SW480 (cell line): ENCODE measurements around the gene LRTM2.

Experiments
- DNase-seq: peaks from one replicate; pipeline ENCODE4 v3.0.0-alpha.2; 2016; ENCODE audit warnings: low spot score

LRTM2 gene

DNA sequence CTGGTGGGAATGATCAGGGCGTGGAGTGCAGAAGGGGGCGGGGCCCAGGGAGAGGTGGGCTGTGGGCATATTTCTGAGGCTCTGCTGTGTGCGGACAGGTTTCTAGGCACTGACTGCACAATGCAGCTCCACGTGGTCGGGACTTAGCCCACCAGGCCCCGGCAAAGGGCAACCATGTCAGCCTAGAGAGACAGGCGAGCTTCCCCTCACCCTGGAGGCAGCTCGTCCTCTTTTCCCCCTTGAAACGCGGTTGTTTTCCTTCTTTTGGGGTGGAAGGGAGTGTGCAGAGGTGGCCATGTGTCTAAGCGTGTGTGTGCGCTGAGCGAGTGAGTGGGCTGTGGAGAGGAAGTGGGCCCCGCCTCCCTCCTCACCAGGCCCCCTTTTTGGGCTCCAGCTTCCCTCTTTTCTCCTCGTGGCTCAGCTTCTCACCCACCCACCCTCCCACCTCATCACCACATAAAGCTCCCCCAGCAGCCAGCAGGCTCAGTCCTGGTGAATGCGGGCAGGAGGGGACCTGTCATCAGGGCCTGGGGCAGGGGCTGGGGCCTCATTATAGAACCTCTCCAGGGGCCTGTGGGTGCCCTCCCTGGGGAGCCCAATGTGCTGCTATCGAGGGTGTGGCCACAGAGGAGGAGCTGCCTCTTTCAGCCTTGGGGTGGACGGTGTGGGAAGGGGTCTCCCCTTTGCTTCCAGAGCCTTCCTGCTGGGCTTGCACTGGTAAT is 22.0 kb downstream of the LRTM2 start:
- no peak for DNase-seq

- no peak for DNase-seq
Observed at GRCh38 chr12:1842905-1843640, 22.7 kb downstream of the LRTM2 start.

DNA sequence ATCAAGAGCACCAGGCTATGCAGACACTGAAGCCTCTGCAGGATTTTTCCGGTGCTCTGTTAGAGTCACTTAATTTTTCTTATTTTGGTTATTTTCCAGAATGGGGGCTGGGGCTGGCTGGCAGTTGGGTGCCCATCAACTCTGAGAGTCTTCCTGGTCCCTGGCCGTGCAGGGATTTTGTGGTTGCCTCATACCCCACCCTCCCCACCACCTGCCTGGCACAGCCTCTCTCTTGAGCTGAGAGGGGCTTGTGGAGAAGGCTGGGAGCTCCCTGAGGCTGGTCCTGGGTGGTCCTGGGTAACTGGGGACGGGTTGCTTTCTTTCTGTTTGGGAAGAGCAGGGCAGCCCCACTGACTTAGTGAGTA is 23.3 kb downstream of the LRTM2 start:
- DNase-seq = no peak

- no peak for DNase-seq
Observed at GRCh38 chr12:1844223-1844622, 23.9 kb downstream of the LRTM2 start.

- no peak for DNase-seq
Observed at GRCh38 chr12:1844661-1845409, 24.5 kb downstream of the LRTM2 start.

DNA sequence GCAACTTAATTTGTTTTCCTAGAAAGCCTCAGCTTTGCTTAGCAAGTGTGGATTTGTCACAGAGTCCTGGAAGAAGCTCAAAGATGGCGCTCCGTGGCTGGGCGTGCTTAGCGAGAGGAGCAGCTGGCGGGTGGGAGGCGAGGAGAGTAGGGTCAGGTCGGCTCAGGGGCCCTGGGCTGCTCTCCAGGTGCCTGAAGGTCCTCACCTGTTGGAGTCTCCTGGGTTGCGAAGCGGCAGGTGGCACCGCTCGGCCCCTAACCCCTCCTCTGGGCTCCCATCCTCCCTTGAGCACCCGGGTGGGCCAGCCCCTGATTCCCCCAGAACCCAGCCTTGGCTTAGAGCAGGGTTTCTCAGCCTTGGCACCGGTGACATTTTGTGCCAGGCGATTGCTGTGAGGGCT is 25.1 kb downstream of the LRTM2 start:
- no peak for DNase-seq

DNA sequence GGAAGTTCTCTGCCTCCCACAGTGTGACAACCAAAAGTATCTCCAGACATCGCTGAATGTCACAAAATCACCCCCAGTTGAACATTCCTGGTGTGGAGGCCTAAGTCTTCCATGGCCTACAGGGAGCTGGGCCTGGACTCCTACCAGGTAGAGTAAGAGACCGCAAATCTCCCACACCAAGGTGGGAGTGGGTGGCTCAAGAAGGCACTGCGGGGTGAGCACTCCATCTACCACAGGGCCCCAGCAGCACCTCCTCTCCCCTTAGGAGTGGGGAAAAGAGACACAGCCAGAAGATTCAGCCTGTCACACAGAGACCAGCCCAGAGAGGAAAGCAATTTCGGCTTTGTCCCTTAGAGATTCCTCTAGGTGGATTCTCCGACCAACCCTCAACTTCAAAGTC is 25.5 kb downstream of the LRTM2 start:
- DNase-seq = no peak

DNA sequence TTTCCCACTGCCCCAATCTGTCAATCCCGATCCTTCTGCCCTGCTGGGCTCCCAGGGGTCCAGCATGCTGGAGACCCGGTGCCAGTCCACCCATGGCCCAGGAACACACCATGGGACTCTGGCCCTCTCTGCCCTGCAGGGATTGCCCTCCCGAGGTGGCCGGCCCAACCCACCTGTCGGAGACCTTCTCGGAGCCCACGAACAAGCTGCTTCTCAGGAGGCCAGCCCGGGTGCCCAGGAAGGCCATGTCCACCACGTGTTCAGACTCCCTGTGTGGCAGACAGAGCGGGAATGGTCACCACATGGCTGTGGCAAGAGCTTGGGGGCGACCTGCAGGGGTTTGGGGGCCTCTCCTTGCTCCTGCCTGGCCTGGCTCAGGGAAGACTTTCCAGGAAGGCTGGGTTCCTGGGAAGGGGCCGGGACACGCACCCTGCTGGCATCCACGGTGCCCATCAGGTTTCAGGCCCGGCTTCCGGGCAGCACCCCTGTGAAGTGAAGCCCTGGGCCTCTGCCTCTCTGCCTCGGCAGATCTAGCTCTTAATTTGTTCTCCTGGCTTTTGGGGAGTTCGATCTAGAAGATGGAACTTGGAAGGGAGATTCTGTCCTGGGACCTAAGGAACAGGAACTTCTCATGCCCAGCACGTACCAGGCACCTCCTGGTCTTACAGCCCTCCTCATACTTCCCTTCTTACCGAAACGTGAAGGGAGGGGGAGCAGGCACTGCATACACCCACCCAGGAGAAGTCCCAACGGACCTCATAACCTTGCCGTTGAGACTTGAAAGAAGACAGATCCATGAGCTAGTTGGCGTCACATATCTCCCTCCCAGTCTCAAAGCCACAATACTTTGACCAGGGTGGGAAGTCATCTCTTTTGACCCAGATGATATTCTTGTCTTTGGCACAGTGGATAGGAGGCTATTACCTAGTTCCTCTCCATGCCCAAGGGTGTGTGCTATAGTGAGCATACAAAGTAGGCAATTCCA is 26.3 kb downstream of the LRTM2 start:
- DNase-seq = no peak

DNA sequence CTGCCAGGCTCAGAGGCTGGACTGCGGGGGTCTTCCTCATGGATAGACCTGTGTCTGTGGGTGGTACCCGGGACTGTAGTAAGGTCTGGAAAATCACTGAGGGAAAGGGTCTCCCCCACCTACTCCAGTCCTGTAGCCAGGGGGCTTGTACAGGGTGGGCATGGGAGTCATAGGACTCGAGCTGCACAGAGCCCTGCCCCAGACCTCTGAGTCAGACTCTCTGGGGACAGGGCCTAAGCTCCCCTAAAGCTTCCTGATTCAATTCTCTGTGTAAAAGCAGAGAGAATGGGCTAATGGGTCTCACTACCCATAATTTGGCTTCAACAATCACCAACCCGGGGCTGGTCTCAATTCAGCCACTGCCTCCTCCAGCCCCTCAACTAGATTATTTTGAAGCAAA is 27.0 kb downstream of the LRTM2 start:
- DNase-seq = no peak

- no peak for DNase-seq
Observed at GRCh38 chr12:1848146-1848545, 27.8 kb downstream of the LRTM2 start.

DNA sequence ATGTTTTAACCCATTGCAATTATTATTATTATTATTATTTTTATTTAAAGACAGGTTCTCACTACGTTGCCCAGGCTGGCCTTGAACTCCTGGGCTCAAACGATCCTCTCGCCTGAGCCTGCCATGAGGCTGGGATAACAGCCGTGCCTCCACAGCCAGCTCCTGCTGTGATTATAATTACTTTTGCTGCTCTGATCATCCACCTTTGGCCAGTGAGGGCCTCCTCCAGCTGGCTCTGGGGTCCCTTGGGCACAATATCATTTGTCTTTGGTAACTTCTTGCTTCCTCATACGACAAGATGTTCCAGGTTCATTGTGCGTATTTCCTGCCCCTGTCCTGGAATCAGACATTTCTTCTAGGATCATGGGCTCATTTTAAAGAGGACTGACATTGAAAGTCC is 28.4 kb downstream of the LRTM2 start:
- DNase-seq = no peak

DNA sequence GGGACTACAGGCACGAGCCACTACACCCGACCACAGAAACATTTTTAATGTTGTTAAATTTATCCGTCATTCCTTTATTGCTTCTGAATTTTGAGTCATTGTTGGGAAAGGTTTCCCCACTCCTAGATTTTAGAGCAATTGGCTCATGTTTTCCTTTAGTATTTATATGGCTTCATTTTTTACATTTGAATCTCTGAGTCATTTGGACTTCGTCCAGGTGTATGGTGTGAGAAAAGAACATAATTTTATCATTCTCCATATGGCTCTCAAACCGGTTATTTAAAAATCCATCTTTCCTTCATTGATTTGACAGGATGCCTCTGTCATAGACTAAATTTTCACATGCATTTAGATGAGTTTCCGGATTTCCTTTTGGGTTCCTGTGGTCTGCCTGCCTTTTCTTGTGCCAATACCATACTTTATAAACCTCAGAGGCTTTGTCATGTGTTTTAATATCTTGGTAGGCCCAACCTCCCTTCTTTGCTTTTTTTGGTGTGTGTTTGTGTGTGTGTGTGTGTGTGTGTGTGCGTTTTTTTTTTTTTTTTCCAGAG is 30.9 kb downstream of the LRTM2 start:
- DNase-seq = no peak

- no peak for DNase-seq
Observed at GRCh38 chr12:1852076-1852475, 31.7 kb downstream of the LRTM2 start.

GRCh38 chr12:1853716-1854115 is 33.4 kb downstream of the LRTM2 start:
- DNase-seq = no peak

DNA sequence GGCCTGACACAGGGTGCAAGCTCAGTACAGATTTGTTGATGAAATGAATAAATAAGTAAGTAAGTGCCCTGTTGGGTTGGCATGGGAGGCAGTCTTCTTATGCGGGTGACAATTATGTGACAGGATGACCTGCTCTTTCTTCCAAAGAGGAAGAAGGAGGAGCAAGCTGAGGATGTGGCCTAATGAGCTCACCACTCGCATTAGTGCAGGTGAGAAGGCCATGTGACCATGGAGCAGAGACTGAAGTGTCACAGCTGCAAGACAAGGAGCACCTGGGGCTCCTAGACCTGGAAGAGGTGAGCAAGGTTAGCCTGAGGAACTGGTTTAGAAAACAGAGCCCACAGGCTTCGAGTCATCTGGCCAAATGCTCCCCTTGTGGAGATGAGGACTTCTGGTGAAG is 34.9 kb downstream of the LRTM2 start:
- no peak for DNase-seq

GRCh38 chr12:1857086-1857485 is 36.7 kb downstream of the LRTM2 start:
- no peak for DNase-seq

DNA sequence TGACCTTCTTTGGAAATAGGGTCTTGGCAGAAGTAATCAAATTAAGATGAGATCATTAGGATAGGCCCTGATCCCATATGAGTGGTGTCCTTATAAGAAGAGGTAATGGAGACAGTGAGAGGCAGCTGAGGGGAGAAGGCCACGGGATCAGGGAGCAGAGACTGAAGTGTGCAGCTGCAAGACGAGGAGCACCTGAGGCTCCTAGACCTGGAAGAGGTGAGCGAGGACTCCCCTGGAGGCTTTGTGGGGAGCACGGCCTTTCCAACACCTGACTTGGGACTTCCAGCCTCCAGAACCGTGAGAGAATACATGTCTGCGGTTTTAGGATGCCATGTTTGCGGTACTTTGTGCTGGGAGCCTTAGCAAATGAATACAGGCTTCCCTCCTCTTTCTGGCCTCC is 37.5 kb downstream of the LRTM2 start:
- DNase-seq = no peak

DNA sequence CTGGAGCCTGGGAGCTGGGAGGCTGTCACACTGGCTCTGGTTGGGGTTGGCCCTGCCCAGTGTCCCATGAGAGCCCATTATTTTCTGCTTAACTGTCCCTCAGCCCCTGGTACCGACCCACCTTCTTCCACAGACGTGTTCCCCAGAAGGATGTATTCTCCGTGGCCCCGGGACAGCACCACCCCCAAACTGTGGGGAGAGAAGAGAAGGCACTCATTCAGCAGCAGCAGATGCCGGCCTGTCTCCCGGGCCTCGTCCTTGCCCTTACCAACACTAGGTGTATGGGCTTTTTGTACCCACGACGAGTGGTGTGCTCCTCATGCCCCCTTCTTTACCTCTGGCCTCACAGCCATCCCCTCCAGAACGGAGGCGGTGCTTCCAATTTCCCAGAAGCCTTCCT is 38.1 kb downstream of the LRTM2 start:
- DNase-seq = no peak

- DNase-seq = no peak
Observed at GRCh38 chr12:1859643-1860042, 39.3 kb downstream of the LRTM2 start.

- no peak for DNase-seq
Observed at GRCh38 chr12:1862973-1863372, 42.6 kb downstream of the LRTM2 start.

- DNase-seq = no peak
Observed at GRCh38 chr12:1863823-1864222, 43.5 kb downstream of the LRTM2 start.

- DNase-seq = no peak
Observed at GRCh38 chr12:1864456-1864855, 44.1 kb downstream of the LRTM2 start.
